Inflammatory macrophage treated with lipopolysaccharide for 4 hours (primary cell): ENCODE data around the gene HMX3.

ENCODE experiments used
- DNase-seq: peaks from one replicate; pipeline ENCODE4 v3.0.0-alpha.2; 2020

The HMX3 gene

GRCh38 chr10:123134915-123135414 lies 805 bp upstream of the HMX3 start:
- DNase-seq: no peak

- no peak for DNase-seq
These were observed 543 bp downstream of the HMX3 start for GRCh38 chr10:123136221-123136805.

- no peak for DNase-seq
These were observed 1.3 kb downstream of the HMX3 start for GRCh38 chr10:123136806-123137642.

- DNase-seq: no peak
These were observed 3.4 kb downstream of the HMX3 start for GRCh38 chr10:123139165-123139520.

- DNase-seq: peak; percentile 37
These were observed 3.9 kb downstream of the HMX3 start for GRCh38 chr10:123139521-123140163.

- DNase-seq: no peak
These were observed 4.6 kb downstream of the HMX3 start for GRCh38 chr10:123140164-123140982.

- DNase-seq: no peak
These were observed 5.2 kb downstream of the HMX3 start for GRCh38 chr10:123140983-123141390.

- no peak for DNase-seq
These were observed 6.3 kb downstream of the HMX3 start for GRCh38 chr10:123141791-123142700.

GRCh38 chr10:123142701-123143161 lies 7.0 kb downstream of the HMX3 start:
- DNase-seq: no peak

- no peak for DNase-seq
These were observed 7.5 kb downstream of the HMX3 start for GRCh38 chr10:123143162-123143824.

GRCh38 chr10:123143825-123144168 lies 8.0 kb downstream of the HMX3 start:
- no peak for DNase-seq

- DNase-seq: no peak
These were observed 9.1 kb downstream of the HMX3 start for GRCh38 chr10:123144697-123145541.

GRCh38 chr10:123145542-123146012 lies 9.8 kb downstream of the HMX3 start:
- no peak for DNase-seq

GRCh38 chr10:123146013-123146893 lies 10.5 kb downstream of the HMX3 start:
- no peak for DNase-seq

- DNase-seq: peak; percentile 41
These were observed 11.3 kb downstream of the HMX3 start for GRCh38 chr10:123146894-123147634.

- DNase-seq: no peak
These were observed 12.1 kb downstream of the HMX3 start, which contains the start of gene HMX2 for GRCh38 chr10:123147635-123148413. HMX2 (plus strand) TSS chr10:123148136; CDS start chr10:123148379, 243 bp downstream.

- no peak for DNase-seq
These were observed 12.8 kb downstream of the HMX3 start for GRCh38 chr10:123148414-123149161.
